Fibroblast of the conjunctiva (primary cell): ENCODE data around the gene XPC.
A peak's percentile ranks its signal among the peaks of the same experiment; 100 is the strongest.
"Not testable (repeated sequence)": the region's sequence is repeated elsewhere in the genome, so short reads cannot be mapped to it uniquely, and the experiment has no call there.

Experiments
- DNase-seq: peaks from one replicate; pipeline ENCODE4 v3.0.0-alpha.2; 2010; ENCODE audit warnings: low read depth

XPC gene

DNA sequence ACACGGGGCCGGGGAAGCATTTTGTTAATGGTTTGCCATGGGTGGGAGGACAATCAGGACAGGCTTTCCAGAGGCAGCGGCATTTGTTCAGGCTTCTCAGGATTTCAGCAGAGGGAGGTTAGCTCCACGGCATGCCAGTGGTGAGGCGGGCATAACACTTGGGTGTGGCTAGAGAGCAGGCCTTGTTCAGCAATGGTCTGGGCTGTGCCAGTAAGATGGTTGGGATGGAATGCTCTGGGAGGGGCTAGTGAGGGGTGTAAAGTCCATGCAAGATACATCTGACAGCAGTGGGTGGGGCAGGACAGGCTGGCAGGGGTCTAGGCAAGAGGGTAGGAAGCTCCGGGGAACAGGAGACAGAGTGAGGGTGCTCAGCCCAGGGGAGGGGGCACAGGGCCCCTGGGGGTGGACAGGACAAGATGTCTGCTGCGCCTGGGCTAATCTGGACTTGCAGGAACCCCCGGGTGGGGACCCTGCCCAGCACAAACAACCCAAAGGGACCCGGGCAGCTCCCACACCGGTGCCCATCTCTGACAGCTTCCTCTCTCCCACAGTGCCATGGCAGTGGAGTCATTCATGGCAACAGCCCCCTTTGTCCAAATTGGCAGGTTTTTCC, 45.1 kb downstream of the XPC start:
- no peak for DNase-seq

DNA sequence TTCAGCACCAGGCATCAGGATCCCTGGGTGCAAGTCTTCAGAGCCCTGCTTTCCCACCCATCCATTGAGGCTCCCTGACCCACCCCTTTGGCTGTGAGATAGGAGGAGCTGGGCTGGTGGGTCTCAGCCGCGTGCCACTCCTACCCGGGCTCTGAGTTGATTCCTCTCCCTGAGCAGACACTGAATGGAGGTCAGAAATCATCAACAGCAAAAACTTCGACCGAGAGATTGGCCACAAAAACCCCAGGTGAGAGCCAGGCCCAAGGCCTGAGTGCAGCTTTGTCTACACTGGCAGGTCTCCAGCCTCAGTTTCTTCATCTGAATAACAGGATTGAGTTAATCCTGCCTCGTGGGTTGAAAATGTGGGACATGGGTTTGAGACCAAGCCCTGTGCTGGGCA, 45.7 kb downstream of the XPC start:
- DNase-seq = no peak

- DNase-seq = no peak
Observed at GRCh38 chr3:14132120-14132519, 46.3 kb downstream of the XPC start.

GRCh38 chr3:14131134-14131533, 47.3 kb downstream of the XPC start:
- DNase-seq = no peak

GRCh38 chr3:14130707-14131106, 47.7 kb downstream of the XPC start:
- DNase-seq = no peak

- no peak for DNase-seq
Observed at GRCh38 chr3:14130230-14130629, 48.2 kb downstream of the XPC start.

GRCh38 chr3:14129296-14129695, 49.1 kb downstream of the XPC start:
- DNase-seq = no peak

- DNase-seq = no peak
Observed at GRCh38 chr3:14128724-14129123, 49.7 kb downstream of the XPC start.

- DNase-seq = no peak
Observed at GRCh38 chr3:14127516-14128161, 50.8 kb downstream of the XPC start.

- DNase-seq = no peak
Observed at GRCh38 chr3:14126887-14127505, 51.4 kb downstream of the XPC start.

DNA sequence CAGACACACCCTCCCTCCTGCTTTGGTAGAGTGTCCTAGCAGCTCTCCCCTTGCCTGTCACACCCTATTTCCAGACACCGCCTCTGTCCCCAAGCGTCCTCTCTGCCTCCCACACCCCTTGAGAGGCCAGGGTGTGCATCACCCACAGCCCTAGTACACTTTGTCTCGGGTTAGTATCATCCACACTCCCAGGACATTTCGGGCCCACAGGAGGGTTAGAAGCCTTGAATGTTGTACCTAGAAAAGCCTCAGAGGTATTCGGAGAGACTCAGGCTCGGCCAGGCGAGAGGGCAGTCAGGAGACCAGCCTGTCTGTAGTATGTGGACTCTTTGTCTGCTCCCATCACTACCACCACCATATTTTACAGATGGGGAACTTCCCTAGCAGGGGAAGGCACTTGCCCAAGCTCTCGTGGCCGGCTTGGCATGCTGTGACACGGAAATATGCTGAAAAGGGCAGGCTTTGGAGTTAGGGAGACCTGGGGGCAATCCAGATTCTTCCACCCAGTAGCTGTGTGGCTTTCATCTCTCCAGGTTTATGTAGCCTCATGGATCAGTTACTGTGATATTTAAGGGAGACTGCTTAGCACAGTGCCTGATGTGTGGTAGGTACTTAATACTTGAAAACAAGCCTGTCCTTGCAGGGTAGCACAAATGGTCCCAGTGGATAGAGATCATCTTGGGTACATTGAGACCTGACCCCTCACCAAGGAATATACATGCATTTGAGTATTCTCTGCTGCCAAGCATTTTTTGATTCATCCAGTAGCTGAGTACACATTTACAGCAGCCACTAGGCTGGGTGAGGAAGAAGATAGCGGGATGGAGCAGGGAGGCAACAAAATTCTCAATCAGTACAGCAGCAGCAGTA, 52.1 kb downstream of the XPC start:
- no peak for DNase-seq

DNA sequence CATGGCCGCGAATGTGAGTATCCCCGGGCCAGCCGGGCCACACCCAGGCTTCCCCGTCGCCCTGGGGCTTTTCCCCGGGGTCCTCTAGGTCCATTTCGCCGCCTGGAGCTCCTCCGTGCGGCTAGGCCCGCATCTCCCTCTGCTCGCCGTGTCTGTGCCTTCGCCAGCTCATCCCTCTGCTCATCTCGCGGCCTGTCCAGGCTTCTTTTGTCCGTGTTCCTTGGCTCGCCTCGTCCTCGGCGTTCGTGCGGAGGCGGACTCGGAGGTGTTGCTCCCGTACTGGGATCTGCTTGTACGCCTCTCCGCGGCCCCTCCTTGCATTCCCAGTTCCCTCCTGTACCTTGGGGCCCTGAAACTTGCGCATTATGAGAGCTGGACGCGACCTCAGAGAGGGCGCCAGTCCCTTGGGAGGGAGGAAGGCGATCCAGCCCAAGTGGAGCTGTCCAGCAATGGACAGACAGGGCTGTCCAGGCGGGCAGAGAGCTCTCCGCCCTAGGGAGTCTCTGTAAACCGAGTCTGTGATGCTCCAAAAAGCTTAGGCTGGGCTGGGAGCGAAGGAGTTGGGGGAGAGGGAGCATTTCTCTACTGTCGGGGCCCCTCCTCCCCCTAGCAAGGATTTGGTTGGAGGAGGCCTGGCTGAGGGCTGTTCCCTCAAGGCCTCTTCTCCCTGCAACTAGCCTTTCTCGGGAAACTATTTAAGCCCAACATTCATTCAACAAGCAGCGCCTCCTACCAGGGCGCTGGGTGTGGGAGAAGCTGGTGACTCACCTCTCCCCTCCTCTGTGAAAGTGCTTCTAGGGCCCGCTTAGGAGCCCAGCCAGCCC, 53.0 kb downstream of the XPC start:
- peak; percentile 97 for DNase-seq

DNA sequence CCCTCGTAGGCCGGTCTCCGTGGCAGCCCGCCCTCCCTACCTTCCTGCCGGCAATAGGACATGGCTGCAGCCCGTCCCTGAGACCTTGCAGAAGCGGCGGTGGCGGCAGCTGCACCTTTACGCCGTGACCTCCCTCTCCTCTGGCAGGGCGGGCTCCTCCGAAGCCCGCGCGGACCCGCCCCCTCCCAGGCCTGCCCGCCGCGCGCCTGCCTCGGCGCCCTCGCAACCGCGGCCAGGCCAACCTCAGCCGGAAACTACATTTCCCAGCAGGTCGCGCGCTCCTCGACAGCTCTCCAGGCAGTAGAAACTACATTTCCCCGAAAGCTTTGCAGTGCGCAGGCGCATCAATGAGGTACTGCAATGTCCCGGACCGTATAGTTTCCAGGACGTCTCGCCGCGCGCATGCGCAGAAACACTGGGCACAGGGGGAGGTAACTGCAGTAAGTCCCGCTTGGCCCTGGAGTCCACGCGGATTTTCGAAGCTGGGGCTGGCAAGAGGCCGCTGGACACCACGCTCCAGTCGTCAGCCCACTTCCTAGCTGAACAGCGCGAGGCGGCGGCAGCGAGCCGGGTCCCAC, 53.7 kb downstream of the XPC start, which contains the start of the genes CHCHD4 and TMEM43:
Gene CHCHD4, minus strand, starts transcription at position 256 of the 578 bp plus-strand sequence. Its CDS starts 194 bp downstream, at position 62.
Gene TMEM43, plus strand, starts transcription at position 438 of the 578 bp plus-strand sequence. CDS start 142 bp downstream, outside the sequence.
- DNase-seq = peak; percentile 100

DNA sequence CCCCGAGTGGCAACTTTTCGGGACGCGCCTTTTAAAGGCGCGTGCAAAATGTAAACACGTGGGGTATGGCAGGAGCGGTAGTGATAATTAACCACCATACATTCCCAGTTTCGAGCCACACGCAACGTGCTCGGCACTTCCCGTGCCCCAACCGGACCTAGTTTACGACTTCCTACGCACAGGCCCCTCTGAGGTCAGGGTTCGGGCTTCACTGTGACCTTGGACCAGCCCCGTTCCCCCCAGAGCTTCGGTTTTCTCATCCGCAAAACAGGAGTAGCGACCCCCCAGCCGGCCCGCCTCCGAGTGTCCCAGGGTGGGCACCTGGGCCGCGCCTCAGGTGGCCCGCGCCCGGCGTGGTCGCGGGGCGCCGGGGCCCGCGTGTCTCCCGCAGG, 54.2 kb downstream of the XPC start:
- no peak for DNase-seq

- no peak for DNase-seq
Observed at GRCh38 chr3:14123308-14124222, 54.8 kb downstream of the XPC start.

DNA sequence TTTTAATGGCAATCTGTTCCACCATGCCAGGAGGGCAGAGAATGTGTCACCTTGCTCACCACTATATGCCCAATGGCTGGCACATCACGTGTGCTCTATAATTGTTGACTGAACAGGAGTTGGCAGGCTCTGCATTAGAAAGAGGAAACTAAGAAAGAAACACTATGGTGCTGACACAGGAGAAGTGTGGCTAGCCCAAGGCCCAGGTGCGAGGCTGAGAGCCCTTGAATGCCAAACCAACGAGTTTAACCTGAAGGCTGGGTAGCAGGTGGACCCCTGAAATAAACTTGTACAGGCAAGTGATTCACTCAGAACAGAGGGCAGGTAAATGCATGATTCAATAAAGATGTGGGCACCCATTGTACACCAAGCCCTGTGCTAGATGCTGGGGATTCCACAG, 56.1 kb downstream of the XPC start:
- DNase-seq = no peak

DNA sequence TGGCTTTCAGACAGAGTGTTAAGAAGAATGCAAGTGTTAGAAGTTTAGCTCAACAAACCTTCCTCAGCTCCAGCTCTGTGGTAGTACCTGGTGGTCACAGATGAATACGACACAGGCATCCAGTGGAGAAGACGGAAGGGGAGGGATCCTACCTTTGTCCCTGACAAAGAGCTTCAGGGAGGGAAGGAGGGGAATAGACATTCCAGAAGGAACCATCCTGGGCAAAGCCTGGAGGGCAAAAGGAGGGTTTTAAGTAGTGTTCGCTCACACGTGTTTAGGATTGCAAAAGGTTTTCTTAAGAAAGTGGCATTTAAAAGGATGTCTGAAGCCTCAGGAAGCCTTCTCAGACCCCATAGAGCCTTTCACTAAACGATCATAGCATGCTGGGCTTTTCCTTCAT, 56.5 kb downstream of the XPC start:
- no peak for DNase-seq

DNA sequence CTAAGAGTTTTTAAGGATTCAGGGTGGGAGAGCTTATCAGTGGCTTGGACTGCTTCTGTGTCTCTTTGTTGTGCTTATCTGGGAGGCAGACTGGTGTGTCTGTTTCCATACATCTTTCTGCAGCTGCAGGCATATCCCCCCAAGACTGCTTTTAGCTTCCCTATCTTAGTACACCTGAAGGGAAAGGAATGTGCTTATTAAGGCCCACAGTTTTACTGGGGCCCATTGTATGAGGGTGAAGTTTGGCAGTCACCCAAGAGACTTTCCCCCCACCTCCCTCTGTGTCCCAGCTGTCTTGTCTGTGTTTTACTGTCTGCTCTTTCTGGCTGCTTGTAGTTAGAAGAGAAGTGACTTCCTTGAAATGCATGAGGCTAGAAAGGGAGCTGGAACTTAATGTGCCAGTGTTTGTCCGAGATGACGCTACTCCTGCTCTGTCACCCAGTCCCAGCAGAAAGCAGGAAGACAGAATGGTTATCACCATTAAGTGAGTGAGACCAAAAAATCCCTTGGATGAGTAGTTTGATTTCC, 57.4 kb downstream of the XPC start:
- not testable (repeated sequence) for DNase-seq

- DNase-seq = no peak
Observed at GRCh38 chr3:14120111-14120920, 58.1 kb downstream of the XPC start.
